RWPE2 (cell line): ENCODE results near the gene NFIX.

ENCODE experiments used
- ATAC-seq: fragments of 200-7000 bp; cut with Tn5 transposase; 3 replicates; pipeline ENCODE4 v1.9.1; 2021; ENCODE audit warnings: low read depth
- DNase-seq: peaks from one replicate; pipeline ENCODE4 v3.0.0-alpha.2; 2020; ENCODE audit warnings: low spot score
- H3K27ac ChIP-seq: fragments of 450-650 bp; 2 replicates; pipeline ENCODE4 v1.5.1; 2017; ENCODE audit warnings: mild to moderate bottlenecking; ENCODE audit not compliant: poor library complexity, severe bottlenecking
- H3K27me3 ChIP-seq: fragments of 250-450 bp; sonication (Bioruptor Pico); 2 replicates; pipeline ENCODE4 v1.5.1; 2021; ENCODE audit warnings: mild to moderate bottlenecking, moderate library complexity; ENCODE audit not compliant: insufficient read depth, poor library complexity, severe bottlenecking
- H3K36me3 ChIP-seq: fragments of 250-450 bp; sonication (Bioruptor Pico); 2 replicates; pipeline ENCODE4 v1.5.1; 2020; ENCODE audit warnings: low read depth, mild to moderate bottlenecking, moderate library complexity
- H3K4me1 ChIP-seq: fragments of 250-450 bp; sonication (Bioruptor Pico); 2 replicates; pipeline ENCODE4 v1.5.1; 2021; ENCODE audit warnings: mild to moderate bottlenecking, moderate library complexity; ENCODE audit not compliant: insufficient read depth, poor library complexity, severe bottlenecking
- H3K4me3 ChIP-seq: fragments of 250-450 bp; sonication (Bioruptor Pico); 2 replicates; pipeline ENCODE4 v1.5.1; 2021; ENCODE audit warnings: mild to moderate bottlenecking, moderate library complexity; ENCODE audit not compliant: severe bottlenecking
- H3K9me3 ChIP-seq: fragments of 250-450 bp; sonication (Bioruptor Pico); 2 replicates; pipeline ENCODE4 v1.5.1; 2021; ENCODE audit warnings: mild to moderate bottlenecking, moderate library complexity; ENCODE audit not compliant: severe bottlenecking
- CTCF ChIP-seq: fragments of 450-650 bp; IDR thresholded peaks from one replicate; pipeline ENCODE4 v1.5.1; 2017; ENCODE audit warnings: mild to moderate bottlenecking, moderate library complexity; ENCODE audit not compliant: poor library complexity, severe bottlenecking

NFIX gene

GRCh38 chr19:13058951-13059660 is 63.8 kb downstream of the NFIX start:
- Histone ChIP-seq H3K4me3 (no peak overlapping the region), H3K27ac (no peak overlapping the region), H3K9me3 (no peaks in the 10 kb centered on the region), H3K27me3 (no peaks in the 10 kb centered on the region), H3K36me3 (no peaks in the 10 kb centered on the region), H3K4me1 (peaks cover 38% of the 10 kb centered on the region)
- no peak for DNase-seq
- no peak for ATAC-seq
- no peak for TF ChIP-seq CTCF

- no peaks in the 10 kb centered on the region for H3K36me3 ChIP-seq
- H3K4me1 ChIP-seq = peaks cover 25% of the 10 kb centered on the region
- ATAC-seq (no peak), DNase-seq (no peak)
- no peak overlapping the region for H3K4me3 ChIP-seq
- H3K9me3 ChIP-seq = no peaks in the 10 kb centered on the region
- peak overlapping the region; percentile 39 for H3K27ac ChIP-seq
- TF ChIP-seq CTCF = no peak
- no peaks in the 10 kb centered on the region for H3K27me3 ChIP-seq
Observed at GRCh38 chr19:13060233-13060963, 65.1 kb downstream of the NFIX start.

- no peaks in the 10 kb centered on the region for H3K27me3 ChIP-seq
- peak overlapping the region; percentile 39 for H3K27ac ChIP-seq
- ATAC-seq (peak; percentile 86), DNase-seq (no peak)
- no peaks in the 10 kb centered on the region for H3K9me3 ChIP-seq
- no peaks in the 10 kb centered on the region for H3K36me3 ChIP-seq
- peaks cover 16% of the 10 kb centered on the region for H3K4me1 ChIP-seq
- peak overlapping the region; percentile 19 for H3K4me3 ChIP-seq
- peak; percentile 96 for TF ChIP-seq CTCF
Observed at GRCh38 chr19:13060964-13061927, 66.0 kb downstream of the NFIX start.

- Histone ChIP-seq H3K36me3 (no peaks in the 10 kb centered on the region), H3K4me1 (peaks cover 11% of the 10 kb centered on the region), H3K4me3 (no peak overlapping the region), H3K27ac (no peak overlapping the region), H3K9me3 (no peaks in the 10 kb centered on the region), H3K27me3 (no peaks in the 10 kb centered on the region)
- no peak for DNase-seq
- ATAC-seq = no peak
- TF ChIP-seq CTCF = no peak
Observed at GRCh38 chr19:13062317-13062716, 67.0 kb downstream of the NFIX start.
